NCI-H345 (cell line): ENCODE measurements around the gene LDB3.
A peak's percentile ranks its signal among the peaks of the same experiment; 100 is the strongest.

Source experiments
- DNase-seq: peaks from one replicate; lab custom pipeline; 2025; lab: John Stamatoyannopoulos, UW

LDB3 gene

GRCh38 chr10:86664341-86665217, 3.7 kb upstream of the LDB3 start:
- DNase-seq = no peak

GRCh38 chr10:86665218-86665607, 3.1 kb upstream of the LDB3 start:
- DNase-seq = no peak

- no peak for DNase-seq
Observed at GRCh38 chr10:86665868-86666267, 2.4 kb upstream of the LDB3 start.

- no peak for DNase-seq
Observed at GRCh38 chr10:86666538-86666937, 1.8 kb upstream of the LDB3 start.

GRCh38 chr10:86667421-86668181, 710 bp upstream of the LDB3 start:
- DNase-seq = no peak

- no peak for DNase-seq
Observed at GRCh38 chr10:86670290-86670811, 2.0 kb downstream of the LDB3 start.

- no peak for DNase-seq
Observed at GRCh38 chr10:86670876-86671275, 2.6 kb downstream of the LDB3 start.

GRCh38 chr10:86671419-86671818, 3.1 kb downstream of the LDB3 start:
- DNase-seq = no peak

- no peak for DNase-seq
Observed at GRCh38 chr10:86671985-86672710, 3.8 kb downstream of the LDB3 start.

GRCh38 chr10:86673216-86673826, 5.0 kb downstream of the LDB3 start:
- DNase-seq = peak; percentile 5

- no peak for DNase-seq
Observed at GRCh38 chr10:86673827-86674581, 5.7 kb downstream of the LDB3 start.

- no peak for DNase-seq
Observed at GRCh38 chr10:86674912-86675311, 6.6 kb downstream of the LDB3 start.

- no peak for DNase-seq
Observed at GRCh38 chr10:86677374-86677773, 9.1 kb downstream of the LDB3 start.

GRCh38 chr10:86678999-86679792, 10.9 kb downstream of the LDB3 start:
- no peak for DNase-seq

- no peak for DNase-seq
Observed at GRCh38 chr10:86681047-86681446, 12.7 kb downstream of the LDB3 start.

GRCh38 chr10:86681722-86682386, 13.5 kb downstream of the LDB3 start:
- no peak for DNase-seq

GRCh38 chr10:86682675-86683074, 14.4 kb downstream of the LDB3 start:
- no peak for DNase-seq

GRCh38 chr10:86684331-86685097, 16.2 kb downstream of the LDB3 start:
- no peak for DNase-seq

- DNase-seq = no peak
Observed at GRCh38 chr10:86685416-86685815, 17.1 kb downstream of the LDB3 start.
